ENCODE data around the gene STAB2.

The STAB2 gene

GRCh38 chr12:103569278-103569677 lies 17.8 kb upstream of the STAB2 start:
- no peak for ATAC-seq

DNA sequence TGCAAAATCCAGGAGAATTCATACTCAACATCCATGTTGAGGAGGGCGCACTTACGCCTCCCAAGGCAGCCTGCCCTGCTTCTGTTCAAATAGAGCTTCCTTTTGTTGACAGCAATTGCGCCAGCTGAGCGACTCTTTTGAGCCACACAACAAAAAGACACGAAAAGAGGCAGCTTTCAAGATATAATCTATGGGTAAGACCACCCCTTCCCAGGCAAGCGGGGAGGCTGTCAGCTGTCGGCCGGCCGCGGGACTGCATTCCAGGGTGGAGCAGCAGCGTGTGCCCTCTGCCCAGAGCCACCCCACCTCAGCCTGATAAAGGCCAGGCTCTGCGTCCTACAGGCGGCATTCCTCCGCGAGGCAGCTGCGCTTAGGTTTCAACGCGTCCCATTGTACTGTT lies 15.8 kb upstream of the STAB2 start:
- H3K36me3 Mint-ChIP-seq (ENCODE audit: low read depth): no peaks in the 10 kb centered on the region
- H3K27me3 Mint-ChIP-seq: peaks cover 77% of the 10 kb centered on the region
- H3K27ac Mint-ChIP-seq: no peak overlapping the region
- no peak for DNase-seq
- ATAC-seq: no peak
- no peak overlapping the region for H3K4me3 Mint-ChIP-seq
- peaks cover 3% of the 10 kb centered on the region for H3K4me1 Mint-ChIP-seq
- peaks cover 7% of the 10 kb centered on the region for H3K9me3 Mint-ChIP-seq

More at GRCh38 chr12:103569278-103569677, 17.8 kb upstream of the STAB2 start:
- no peaks in the 10 kb centered on the region for H3K4me1 Mint-ChIP-seq
- DNase-seq: no peak
- peaks cover 60% of the 10 kb centered on the region for H3K27me3 Mint-ChIP-seq
- no peak overlapping the region for H3K27ac Mint-ChIP-seq
- H3K4me3 Mint-ChIP-seq: no peak overlapping the region
- no peaks in the 10 kb centered on the region for H3K36me3 Mint-ChIP-seq (ENCODE audit: low read depth)
- peaks cover 22% of the 10 kb centered on the region for H3K9me3 Mint-ChIP-seq

- H3K4me1 Mint-ChIP-seq: peaks cover 3% of the 10 kb centered on the region
- H3K27me3 Mint-ChIP-seq: peaks cover 83% of the 10 kb centered on the region
- H3K27ac Mint-ChIP-seq: no peak overlapping the region
- H3K4me3 Mint-ChIP-seq: no peak overlapping the region
- no peak for DNase-seq
- no peaks in the 10 kb centered on the region for H3K36me3 Mint-ChIP-seq (ENCODE audit: low read depth)
- no peaks in the 10 kb centered on the region for H3K9me3 Mint-ChIP-seq
- ATAC-seq: no peak
Measured at GRCh38 chr12:103572312-103573045, 14.6 kb upstream of the STAB2 start.

DNA sequence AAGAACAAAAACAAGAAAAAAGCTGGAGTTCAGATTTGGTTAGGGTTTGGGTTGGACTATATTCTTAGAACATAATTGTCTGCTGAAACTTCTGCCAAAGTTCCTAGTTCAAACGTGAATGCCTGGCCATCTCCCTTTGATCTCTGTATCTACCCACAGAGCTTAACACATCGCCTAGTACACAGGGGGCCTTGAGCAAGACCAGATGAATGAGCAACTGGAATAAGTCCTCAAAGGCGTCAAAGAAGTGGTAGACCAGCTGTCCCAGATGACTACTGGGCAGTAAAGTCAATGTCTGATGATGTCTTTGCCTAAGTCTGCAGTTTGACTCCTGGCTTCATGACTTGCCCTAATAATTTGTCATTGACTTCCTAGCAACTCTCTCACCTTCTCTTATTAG lies 13.9 kb upstream of the STAB2 start:
- no peaks in the 10 kb centered on the region for H3K36me3 Mint-ChIP-seq (ENCODE audit: low read depth)
- no peaks in the 10 kb centered on the region for H3K9me3 Mint-ChIP-seq
- no peak for DNase-seq
- H3K27me3 Mint-ChIP-seq: peaks cover 79% of the 10 kb centered on the region
- no peak overlapping the region for H3K4me3 Mint-ChIP-seq
- no peak overlapping the region for H3K27ac Mint-ChIP-seq
- peaks cover 3% of the 10 kb centered on the region for H3K4me1 Mint-ChIP-seq
- ATAC-seq: no peak

- DNase-seq: no peak
- peaks cover 47% of the 10 kb centered on the region for H3K27me3 Mint-ChIP-seq
- H3K27ac Mint-ChIP-seq: no peak overlapping the region
- H3K4me3 Mint-ChIP-seq: no peak overlapping the region
- H3K36me3 Mint-ChIP-seq (ENCODE audit: low read depth): no peaks in the 10 kb centered on the region
- no peaks in the 10 kb centered on the region for H3K9me3 Mint-ChIP-seq
- no peak for ATAC-seq
- H3K4me1 Mint-ChIP-seq: peaks cover 3% of the 10 kb centered on the region
Measured at GRCh38 chr12:103578926-103579325, 8.1 kb upstream of the STAB2 start.

GRCh38 chr12:103580026-103580425 lies 7.0 kb upstream of the STAB2 start:
- Mint-ChIP-seq H3K9me3 (no peaks in the 10 kb centered on the region), H3K4me3 (no peak overlapping the region), H3K27me3 (peaks cover 41% of the 10 kb centered on the region), H3K27ac (no peak overlapping the region), H3K4me1 (peaks cover 3% of the 10 kb centered on the region), H3K36me3 (ENCODE audit: low read depth) (no peaks in the 10 kb centered on the region)
- ATAC-seq (no peak), DNase-seq (no peak)

GRCh38 chr12:103583008-103583407 lies 4.1 kb upstream of the STAB2 start:
- Mint-ChIP-seq H3K4me1 (no peaks in the 10 kb centered on the region), H3K27me3 (peaks cover 22% of the 10 kb centered on the region), H3K9me3 (no peaks in the 10 kb centered on the region), H3K36me3 (ENCODE audit: low read depth) (no peaks in the 10 kb centered on the region), H3K27ac (no peak overlapping the region), H3K4me3 (no peak overlapping the region)
- ATAC-seq: no peak
- no peak for DNase-seq

DNA sequence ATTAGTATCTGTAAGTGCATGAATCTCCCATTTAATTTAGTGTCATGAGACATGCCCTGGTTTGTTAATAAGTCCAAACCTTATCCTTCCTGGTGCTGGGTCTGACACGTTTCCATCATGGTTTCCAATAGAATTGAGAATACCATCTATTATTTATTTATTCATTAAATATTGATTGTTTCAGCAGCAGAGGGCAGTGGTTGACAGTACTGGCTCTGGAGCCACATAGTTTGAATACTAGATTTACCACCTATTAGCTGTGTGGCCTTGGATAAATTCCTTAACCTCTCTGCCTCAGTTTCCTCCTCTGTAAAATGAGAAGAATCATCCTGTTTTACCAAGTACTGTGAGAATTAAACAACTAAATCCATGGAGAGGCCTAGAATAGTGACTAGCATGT lies 941 bp upstream of the STAB2 start:
- H3K4me1 Mint-ChIP-seq: no peaks in the 10 kb centered on the region
- H3K36me3 Mint-ChIP-seq (ENCODE audit: low read depth): no peaks in the 10 kb centered on the region
- no peak overlapping the region for H3K27ac Mint-ChIP-seq
- no peak overlapping the region for H3K4me3 Mint-ChIP-seq
- no peaks in the 10 kb centered on the region for H3K9me3 Mint-ChIP-seq
- DNase-seq (no peak), ATAC-seq (no peak)
- peaks cover 8% of the 10 kb centered on the region for H3K27me3 Mint-ChIP-seq

DNA sequence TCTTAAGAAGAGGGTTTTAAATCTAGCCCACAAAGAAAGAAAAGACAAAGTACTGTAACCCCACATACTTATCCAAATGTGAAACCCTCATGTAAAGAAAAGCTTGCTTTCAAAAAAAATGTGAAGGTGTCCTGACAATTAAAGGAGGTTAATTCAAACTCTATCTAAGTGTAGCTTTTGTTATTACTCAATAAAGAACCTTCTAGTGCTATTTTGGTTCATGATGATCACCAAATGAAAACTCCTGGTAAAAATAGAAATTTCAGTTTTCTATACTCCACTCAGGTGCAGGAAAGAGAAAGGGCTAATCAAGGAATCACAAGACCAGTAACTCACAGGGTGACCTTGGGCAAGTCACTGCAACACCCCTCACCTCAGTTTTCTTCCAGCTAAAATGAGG lies 1.6 kb downstream of the STAB2 start:
- no peaks in the 10 kb centered on the region for H3K9me3 Mint-ChIP-seq
- no peak for DNase-seq
- H3K4me1 Mint-ChIP-seq: no peaks in the 10 kb centered on the region
- no peaks in the 10 kb centered on the region for H3K36me3 Mint-ChIP-seq (ENCODE audit: low read depth)
- peaks cover 7% of the 10 kb centered on the region for H3K27me3 Mint-ChIP-seq
- no peak overlapping the region for H3K4me3 Mint-ChIP-seq
- no peak overlapping the region for H3K27ac Mint-ChIP-seq
- no peak for ATAC-seq

DNA sequence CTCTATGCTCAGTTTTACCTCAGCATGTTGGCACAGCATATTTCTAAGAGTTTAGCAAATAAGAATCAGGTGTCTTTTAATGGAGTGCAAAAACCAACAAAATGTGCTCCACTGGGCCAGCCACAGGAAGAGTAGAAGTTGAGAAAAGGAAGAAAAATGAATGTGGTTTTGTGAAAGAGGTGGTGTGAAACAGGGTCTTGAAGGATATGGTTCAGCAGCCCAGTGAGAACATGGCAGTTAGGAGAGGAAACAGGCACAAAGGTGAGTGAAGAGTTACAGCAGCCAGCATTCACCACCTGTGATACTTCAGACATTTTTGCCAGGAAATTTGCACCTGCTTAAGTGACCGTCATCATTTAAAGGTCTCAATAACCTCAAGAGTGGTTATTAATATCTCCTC lies 2.4 kb downstream of the STAB2 start:
- H3K36me3 Mint-ChIP-seq (ENCODE audit: low read depth): no peaks in the 10 kb centered on the region
- no peak overlapping the region for H3K4me3 Mint-ChIP-seq
- no peak for DNase-seq
- H3K27me3 Mint-ChIP-seq: peaks cover 7% of the 10 kb centered on the region
- no peak overlapping the region for H3K27ac Mint-ChIP-seq
- no peaks in the 10 kb centered on the region for H3K9me3 Mint-ChIP-seq
- H3K4me1 Mint-ChIP-seq: no peaks in the 10 kb centered on the region
- no peak for ATAC-seq

DNA sequence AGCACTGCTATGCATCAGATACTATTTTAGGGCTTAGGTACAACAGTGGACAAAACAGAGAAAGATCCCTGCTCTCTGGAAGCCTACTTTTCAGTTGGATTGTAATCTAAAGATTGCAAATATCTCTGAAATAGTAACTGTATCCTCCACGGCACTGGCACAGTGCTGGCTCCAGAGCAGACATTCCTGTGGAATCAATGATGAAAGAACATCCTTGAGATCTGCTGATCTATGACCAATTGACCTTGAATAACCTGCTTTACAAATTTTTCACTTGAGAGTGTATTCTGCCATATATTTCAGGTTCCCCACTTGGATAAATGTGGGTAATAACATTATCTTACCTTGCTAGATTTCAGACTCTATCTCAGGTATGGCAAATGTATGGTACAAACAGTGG lies 3.2 kb downstream of the STAB2 start:
- Mint-ChIP-seq H3K36me3 (ENCODE audit: low read depth) (no peaks in the 10 kb centered on the region), H3K4me1 (no peaks in the 10 kb centered on the region), H3K9me3 (no peaks in the 10 kb centered on the region), H3K27me3 (peaks cover 5% of the 10 kb centered on the region), H3K4me3 (no peak overlapping the region), H3K27ac (no peak overlapping the region)
- no peak for ATAC-seq
- DNase-seq: no peak

- H3K4me3 Mint-ChIP-seq: no peak overlapping the region
- H3K9me3 Mint-ChIP-seq: no peaks in the 10 kb centered on the region
- no peaks in the 10 kb centered on the region for H3K36me3 Mint-ChIP-seq (ENCODE audit: low read depth)
- H3K27ac Mint-ChIP-seq: no peak overlapping the region
- H3K27me3 Mint-ChIP-seq: peaks cover 9% of the 10 kb centered on the region
- DNase-seq (no peak), ATAC-seq (no peak)
- H3K4me1 Mint-ChIP-seq: no peaks in the 10 kb centered on the region
Measured at GRCh38 chr12:103596981-103597380, 9.9 kb downstream of the STAB2 start.

- DNase-seq: no peak
- H3K27me3 Mint-ChIP-seq: peaks cover 4% of the 10 kb centered on the region
- ATAC-seq: no peak
- no peaks in the 10 kb centered on the region for H3K36me3 Mint-ChIP-seq (ENCODE audit: low read depth)
- no peaks in the 10 kb centered on the region for H3K9me3 Mint-ChIP-seq
- H3K4me1 Mint-ChIP-seq: no peaks in the 10 kb centered on the region
- no peak overlapping the region for H3K27ac Mint-ChIP-seq
- no peak overlapping the region for H3K4me3 Mint-ChIP-seq
Measured at GRCh38 chr12:103599274-103599673, 12.2 kb downstream of the STAB2 start.

DNA sequence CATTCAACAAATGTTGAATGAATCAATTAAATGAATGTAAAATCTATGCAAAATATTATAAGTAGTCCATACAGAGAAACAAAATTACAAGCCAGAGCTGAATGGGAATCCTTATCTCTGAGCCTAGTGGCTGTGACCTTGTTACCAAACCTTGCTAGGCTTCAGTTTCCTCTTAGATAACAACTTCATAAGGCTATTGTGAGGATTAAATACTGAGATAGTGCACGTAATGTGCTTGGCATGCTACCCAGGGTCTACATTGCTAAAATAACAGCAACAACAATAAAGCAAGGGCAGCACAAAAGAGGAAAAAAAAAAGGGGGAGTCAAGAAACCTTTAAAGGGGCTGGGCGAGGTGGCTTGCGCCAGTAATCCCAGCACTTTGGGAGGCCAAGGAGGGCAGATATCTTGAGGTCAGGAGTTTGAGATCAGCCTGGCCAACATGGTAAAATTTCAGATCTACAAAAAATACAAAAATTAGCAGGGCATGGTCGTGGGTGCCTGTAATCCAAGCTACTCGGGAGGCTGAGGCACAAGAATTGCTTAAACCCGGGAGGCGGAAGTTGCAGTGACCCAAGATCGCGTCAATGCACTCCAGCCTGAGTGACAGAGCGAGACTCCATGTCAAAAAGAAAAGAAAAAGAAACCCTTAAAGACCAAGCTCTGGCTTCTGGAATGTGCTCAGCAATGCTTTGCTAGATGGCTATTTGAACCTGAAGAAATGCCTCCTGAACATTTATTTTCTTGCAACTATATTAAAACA lies 14.1 kb downstream of the STAB2 start:
- Mint-ChIP-seq H3K4me1 (no peaks in the 10 kb centered on the region), H3K27ac (no peak overlapping the region), H3K36me3 (ENCODE audit: low read depth) (no peaks in the 10 kb centered on the region), H3K27me3 (peaks cover 4% of the 10 kb centered on the region), H3K9me3 (no peaks in the 10 kb centered on the region), H3K4me3 (no peak overlapping the region)
- ATAC-seq (no peak), DNase-seq (no peak)

- no peaks in the 10 kb centered on the region for H3K9me3 Mint-ChIP-seq
- no peak for DNase-seq
- ATAC-seq: no peak
- no peaks in the 10 kb centered on the region for H3K4me1 Mint-ChIP-seq
- H3K27ac Mint-ChIP-seq: no peak overlapping the region
- H3K4me3 Mint-ChIP-seq: no peak overlapping the region
- H3K27me3 Mint-ChIP-seq: peaks cover 2% of the 10 kb centered on the region
- no peaks in the 10 kb centered on the region for H3K36me3 Mint-ChIP-seq (ENCODE audit: low read depth)
Measured at GRCh38 chr12:103620395-103620794, 33.3 kb downstream of the STAB2 start.

Data from activated naive CD8-positive, alpha-beta T cell treated with anti-CD3 and anti-CD28 coated beads, Interleukin-2, amount 50 U/mL, for 24 hours (primary cell).